ACC112 (cell line): ENCODE data around the gene PLEKHA6.

Experiments
- H2AFZ ChIP-seq: fragments of 200-600 bp; sonication (generic); one replicate; pipeline ENCODE4 v1.6.0; 2017; ENCODE audit warnings: antibody characterized with exemption, low read length; ENCODE audit not compliant: unreplicated experiment
- H3K27ac ChIP-seq: fragments of 200-600 bp; sonication (generic); 2 replicates; pipeline ENCODE4 v1.5.1; 2014; ENCODE audit warnings: low read depth, mild to moderate bottlenecking, antibody characterized with exemption, low read length, moderate library complexity
- H3K27me3 ChIP-seq: fragments of 200-600 bp; sonication (generic); 2 replicates; pipeline ENCODE4 v1.6.1; 2014; ENCODE audit warnings: mild to moderate bottlenecking, antibody characterized with exemption, low read length, moderate library complexity, mixed read lengths; ENCODE audit not compliant: insufficient read depth
- H3K36me3 ChIP-seq: fragments of 200-600 bp; sonication (generic); 2 replicates; pipeline ENCODE4 v1.6.1; 2016; ENCODE audit warnings: mild to moderate bottlenecking, antibody characterized with exemption, low read length, moderate library complexity, mixed read lengths; ENCODE audit not compliant: insufficient read depth
- H3K4me1 ChIP-seq: fragments of 200-600 bp; sonication (generic); one replicate; pipeline ENCODE4 v1.6.1; 2016; ENCODE audit warnings: low read length, mixed read lengths; ENCODE audit not compliant: insufficient read depth, unreplicated experiment, control insufficient read depth
- H3K4me3 ChIP-seq: fragments of 200-600 bp; sonication (generic); 2 replicates; pipeline ENCODE4 v1.5.1; 2014; ENCODE audit warnings: mild to moderate bottlenecking, low read depth, low read length
- H3K79me2 ChIP-seq: fragments of 200-600 bp; sonication (generic); one replicate; pipeline ENCODE4 v1.6.0; 2016; ENCODE audit warnings: low read length; ENCODE audit not compliant: control insufficient read depth, unreplicated experiment, insufficient read depth

Gene PLEKHA6

DNA sequence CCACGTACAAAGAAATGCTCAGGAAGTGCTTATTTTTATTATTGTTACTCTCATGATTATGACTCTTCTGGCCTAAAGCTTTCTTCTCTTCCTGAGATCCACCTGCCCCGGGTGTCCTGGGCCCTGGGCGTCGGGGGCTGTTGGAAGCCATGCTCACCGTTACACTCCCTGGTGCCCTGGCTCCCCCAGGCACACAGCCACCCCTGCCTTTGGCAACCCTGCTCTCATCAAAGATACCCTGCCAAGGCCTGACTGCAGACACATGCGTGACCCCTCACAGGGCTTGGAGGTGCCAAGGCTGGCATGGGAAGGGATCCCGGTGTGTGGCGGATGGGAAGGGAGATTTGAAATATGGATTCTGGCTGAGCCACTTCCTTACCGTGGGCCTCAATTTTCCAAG lies 160.2 kb downstream of the PLEKHA6 start:
- Histone ChIP-seq H3K27ac (no peak overlapping the region), H3K36me3 (no peaks in the 10 kb centered on the region), H3K79me2 (no peaks in the 10 kb centered on the region), H3K4me1 (peaks cover 12% of the 10 kb centered on the region), H3K4me3 (no peak overlapping the region), H3K27me3 (peaks cover 22% of the 10 kb centered on the region), H2AFZ (no peak overlapping the region)

DNA sequence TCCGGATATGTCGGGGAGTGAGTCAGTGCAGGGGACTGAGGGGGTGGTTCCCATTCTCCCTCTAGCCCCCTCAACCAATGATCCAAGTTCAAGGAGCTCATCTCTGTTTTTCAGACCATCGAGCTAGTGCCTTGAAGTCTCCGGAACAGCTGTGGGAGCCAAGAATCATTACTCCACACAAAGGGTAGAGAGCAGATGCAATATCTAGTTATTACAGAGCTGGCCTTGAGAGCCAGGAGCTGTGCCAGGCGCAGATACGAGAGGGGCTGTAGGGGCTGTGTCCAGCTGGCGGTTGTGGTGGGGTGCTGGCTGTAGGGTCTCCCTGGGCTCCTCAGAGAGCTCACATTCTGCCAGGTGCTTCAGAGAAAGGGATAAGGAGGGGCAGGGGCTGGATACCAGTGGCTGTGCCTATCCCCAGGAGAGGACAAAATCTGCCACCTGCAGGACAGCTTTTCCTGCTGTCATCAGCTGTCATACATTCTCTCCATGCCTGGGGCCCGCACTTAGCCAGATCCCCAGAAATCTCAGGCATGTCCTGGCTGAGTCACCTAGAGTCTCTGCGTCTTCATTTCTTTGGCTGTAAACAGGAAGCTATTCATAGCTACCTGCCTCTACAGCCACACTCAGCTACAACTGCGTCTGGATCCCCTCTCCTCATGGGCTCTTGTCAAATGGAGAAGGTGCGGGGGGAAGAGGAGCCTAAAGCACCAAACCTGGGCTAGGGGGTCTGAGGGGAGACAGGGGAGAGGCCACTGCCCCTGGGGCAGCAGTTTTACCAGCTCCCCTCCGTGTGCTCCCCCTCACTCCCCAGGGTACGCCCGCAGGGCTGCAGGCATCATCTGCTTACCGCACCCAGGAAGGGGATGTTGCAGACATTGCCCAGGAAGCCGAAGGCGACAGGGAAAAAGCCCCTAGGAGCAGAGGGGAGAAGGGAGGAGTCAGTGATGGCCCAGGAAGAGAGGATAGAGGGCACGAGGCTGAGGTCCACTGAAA lies 161.1 kb downstream of the PLEKHA6 start:
- H3K27ac ChIP-seq = no peak overlapping the region
- H2AFZ ChIP-seq = no peak overlapping the region
- peaks cover 12% of the 10 kb centered on the region for H3K4me1 ChIP-seq
- peaks cover 16% of the 10 kb centered on the region for H3K27me3 ChIP-seq
- H3K79me2 ChIP-seq = no peaks in the 10 kb centered on the region
- H3K4me3 ChIP-seq = no peak overlapping the region
- H3K36me3 ChIP-seq = no peaks in the 10 kb centered on the region

DNA sequence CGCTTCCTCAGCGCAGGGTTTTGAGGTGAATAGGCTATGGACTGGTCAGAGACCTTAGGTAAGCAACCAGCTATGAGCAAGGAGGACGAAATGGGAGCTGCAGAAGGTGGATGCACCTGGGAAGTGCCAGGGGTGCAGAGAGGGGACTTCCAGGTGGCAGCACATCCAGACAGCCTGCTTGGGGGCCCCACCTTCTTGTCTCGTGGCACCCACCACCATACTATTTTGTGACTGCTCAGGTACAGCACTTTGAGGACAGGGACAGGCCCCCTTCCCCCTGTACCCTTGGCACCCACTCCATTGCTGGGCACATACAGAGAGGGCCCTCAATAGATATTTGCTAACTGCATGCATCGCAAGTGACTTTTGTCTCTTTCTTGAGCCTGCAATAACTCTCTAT lies 162.7 kb downstream of the PLEKHA6 start:
- no peak overlapping the region for H2AFZ ChIP-seq
- H3K27me3 ChIP-seq = peaks cover 16% of the 10 kb centered on the region
- peaks cover 12% of the 10 kb centered on the region for H3K4me1 ChIP-seq
- H3K27ac ChIP-seq = no peak overlapping the region
- H3K79me2 ChIP-seq = no peaks in the 10 kb centered on the region
- H3K4me3 ChIP-seq = no peak overlapping the region
- H3K36me3 ChIP-seq = no peaks in the 10 kb centered on the region

DNA sequence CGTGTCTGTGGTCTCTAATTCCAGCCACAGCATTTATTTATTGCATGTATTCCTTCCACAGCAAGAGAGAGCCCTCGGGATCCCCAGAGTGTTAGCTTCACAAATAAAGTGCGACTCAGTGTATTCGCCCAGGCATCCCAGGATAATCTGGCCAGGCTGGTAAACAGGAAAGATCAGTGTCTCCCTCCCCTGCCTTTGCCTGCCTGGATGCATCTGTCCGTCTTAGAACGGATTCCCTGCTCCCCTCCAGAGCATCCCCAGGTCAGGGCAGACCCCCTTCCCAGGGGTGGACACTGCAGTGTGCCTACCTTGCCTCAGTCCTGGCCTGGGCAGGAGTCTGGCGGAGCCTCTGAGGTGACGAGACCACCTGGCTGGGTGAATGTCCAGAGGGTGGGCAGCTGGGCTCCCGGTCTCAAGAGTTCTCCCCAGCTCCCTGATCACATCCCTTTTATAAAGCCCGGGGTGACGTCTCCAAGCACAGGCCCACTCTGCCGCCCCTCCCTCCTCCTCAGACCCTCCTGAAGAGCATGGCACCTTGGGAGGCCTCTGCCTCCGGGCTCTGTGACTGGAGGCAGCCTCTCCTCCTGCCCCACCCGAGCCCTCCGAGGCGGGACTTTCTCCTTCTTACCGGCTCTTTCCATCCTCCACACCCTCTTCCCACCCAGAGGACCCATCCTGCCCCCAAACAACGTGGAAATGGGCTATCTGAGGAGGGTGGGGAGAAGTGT lies 163.5 kb downstream of the PLEKHA6 start, which contains the start of gene KISS1:
KISS1 (minus strand) TSS at position 424 of the 728 bp plus-strand sequence. CDS start 3,615 bp downstream, outside the sequence.
- Histone ChIP-seq H3K27ac (no peak within 1 kb of the TSS), H3K4me3 (no peak within 1 kb of the TSS), H3K36me3 (no peaks in the 10 kb centered on the region), H3K27me3 (peaks cover 23% of the 10 kb centered on the region), H3K4me1 (peaks cover 12% of the 10 kb centered on the region), H3K79me2 (no peaks in the 10 kb centered on the region), H2AFZ (no peak within 1 kb of the TSS)

DNA sequence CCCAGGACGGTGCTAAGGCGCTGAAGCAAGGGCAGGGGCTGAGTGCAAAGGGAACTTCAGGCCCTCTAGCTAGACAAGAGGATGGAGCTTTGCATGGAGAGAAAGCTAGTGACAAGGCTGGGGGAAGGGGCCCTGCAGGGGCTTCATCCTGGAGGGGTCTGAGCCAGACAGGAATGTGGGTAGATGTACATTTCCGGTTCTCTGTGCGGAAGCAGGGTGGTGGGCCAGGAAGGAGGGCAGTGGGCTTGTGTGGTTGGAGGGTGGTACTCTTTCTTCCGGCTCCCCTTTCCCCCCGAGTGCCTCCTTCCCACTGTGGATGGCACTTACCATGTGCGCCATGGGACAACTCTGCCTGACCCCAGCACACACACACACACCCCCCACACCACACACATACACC lies 165.0 kb downstream of the PLEKHA6 start:
- Histone ChIP-seq H3K79me2 (no peaks in the 10 kb centered on the region), H3K27me3 (peaks cover 31% of the 10 kb centered on the region), H2AFZ (no peak overlapping the region), H3K27ac (no peak overlapping the region), H3K4me3 (no peak overlapping the region), H3K36me3 (no peaks in the 10 kb centered on the region), H3K4me1 (peaks cover 15% of the 10 kb centered on the region)

DNA sequence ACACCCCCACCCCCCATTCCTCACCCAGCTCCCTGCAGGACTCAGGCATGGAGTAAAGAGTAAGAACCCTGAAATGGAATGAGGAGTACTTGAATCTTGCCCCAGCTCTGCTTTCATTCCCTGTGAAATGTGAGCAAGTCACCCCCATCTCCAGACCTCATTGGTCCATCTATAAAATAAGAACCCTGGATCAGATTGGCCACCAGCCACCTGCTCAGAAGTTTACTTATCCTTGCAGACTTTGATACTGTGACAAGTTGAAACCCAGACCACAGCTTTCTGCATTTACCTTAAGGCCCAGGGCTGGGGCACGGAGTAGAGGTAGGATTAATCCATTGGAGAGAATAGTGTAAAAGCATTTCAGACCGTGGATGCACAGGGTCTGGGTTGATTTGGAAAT lies 165.6 kb downstream of the PLEKHA6 start:
- Histone ChIP-seq H3K4me1 (peaks cover 17% of the 10 kb centered on the region), H2AFZ (no peak overlapping the region), H3K36me3 (no peaks in the 10 kb centered on the region), H3K27me3 (peaks cover 38% of the 10 kb centered on the region), H3K4me3 (no peak overlapping the region), H3K27ac (no peak overlapping the region), H3K79me2 (no peaks in the 10 kb centered on the region)

DNA sequence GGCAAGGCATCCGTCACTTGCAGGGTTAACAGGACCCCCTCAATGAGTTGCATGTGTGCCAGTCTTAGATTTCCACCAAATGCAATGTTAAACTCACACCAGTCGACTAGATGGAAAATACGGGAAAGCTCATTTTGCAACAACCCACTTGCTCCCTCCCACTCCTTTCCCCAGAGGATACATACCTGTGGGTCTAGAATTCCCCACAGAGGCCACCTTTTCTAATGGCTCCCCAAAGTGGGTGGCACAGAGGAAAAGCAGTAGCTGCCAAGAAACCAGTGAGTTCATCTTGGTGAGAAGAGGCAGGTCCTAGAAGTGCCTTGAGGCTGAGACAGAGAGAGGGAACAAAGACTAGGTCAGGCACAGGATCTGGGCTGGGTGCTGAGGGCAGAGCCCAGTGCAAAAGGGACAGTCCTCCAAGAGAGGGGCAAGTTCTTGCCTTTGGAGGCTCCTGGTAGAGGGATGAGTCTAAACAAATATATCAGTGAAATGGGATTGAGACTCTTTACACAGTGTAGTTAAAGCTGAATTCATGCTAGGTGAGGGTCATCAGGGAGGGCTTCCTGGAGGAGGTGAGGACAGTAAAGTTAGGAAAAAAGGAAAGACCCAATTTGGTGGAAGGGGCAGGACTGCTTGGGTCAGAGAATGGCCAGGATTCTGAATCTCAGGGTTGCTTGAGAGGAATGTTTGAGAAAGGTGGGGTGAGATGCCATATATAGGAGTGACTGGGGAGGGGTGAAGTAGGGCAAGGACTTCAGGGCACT lies 167.0 kb downstream of the PLEKHA6 start:
- H3K36me3 ChIP-seq = no peaks in the 10 kb centered on the region
- no peaks in the 10 kb centered on the region for H3K79me2 ChIP-seq
- no peak overlapping the region for H3K4me3 ChIP-seq
- no peak overlapping the region for H2AFZ ChIP-seq
- peaks cover 6% of the 10 kb centered on the region for H3K4me1 ChIP-seq
- H3K27me3 ChIP-seq = peaks cover 51% of the 10 kb centered on the region
- no peak overlapping the region for H3K27ac ChIP-seq

DNA sequence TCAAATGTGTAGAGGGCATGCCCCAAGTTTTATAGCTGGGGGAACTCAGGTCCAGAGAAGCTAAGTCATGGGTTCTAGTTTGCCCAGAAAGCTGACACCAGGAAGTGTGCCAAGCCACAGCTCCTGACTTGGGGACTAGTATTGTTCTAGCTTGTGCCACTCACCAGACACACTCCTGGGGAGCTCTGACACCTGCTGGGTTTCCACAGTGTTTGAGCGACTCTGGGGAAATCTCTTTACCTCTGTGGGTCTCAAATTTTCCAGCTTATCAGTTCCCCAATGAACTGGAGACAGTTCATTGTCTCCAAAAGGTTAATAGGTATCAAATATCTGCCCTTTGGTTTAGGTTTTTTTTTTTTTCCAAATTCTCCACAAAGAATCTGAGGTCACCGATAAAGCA lies 167.7 kb downstream of the PLEKHA6 start:
- Histone ChIP-seq H2AFZ (no peak overlapping the region), H3K4me3 (no peak overlapping the region), H3K27me3 (peaks cover 58% of the 10 kb centered on the region), H3K4me1 (peaks cover 6% of the 10 kb centered on the region), H3K36me3 (no peaks in the 10 kb centered on the region), H3K27ac (no peak overlapping the region), H3K79me2 (no peaks in the 10 kb centered on the region)

DNA sequence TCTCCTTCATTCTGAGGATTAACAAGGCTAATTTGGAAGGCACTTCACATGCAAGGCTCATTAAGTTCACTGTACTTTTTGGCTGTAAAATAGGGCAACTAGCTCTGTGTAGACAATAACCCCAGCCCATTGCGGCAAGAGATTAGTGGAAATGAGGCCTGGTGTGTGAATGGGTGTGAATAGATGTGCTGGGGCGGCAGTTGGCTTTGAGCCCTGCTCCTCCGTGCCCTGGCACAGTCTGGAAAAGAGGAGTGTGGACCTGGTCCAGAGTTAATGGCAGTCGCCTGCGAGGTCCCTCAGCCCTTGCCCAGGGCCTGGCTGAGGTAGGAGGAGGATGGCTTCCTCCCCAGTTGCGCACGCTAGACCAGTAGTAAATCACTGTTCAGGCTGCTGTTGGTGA lies 168.3 kb downstream of the PLEKHA6 start:
- Histone ChIP-seq H3K4me1 (peaks cover 6% of the 10 kb centered on the region), H3K27ac (no peak overlapping the region), H3K79me2 (no peaks in the 10 kb centered on the region), H2AFZ (no peak overlapping the region), H3K36me3 (no peaks in the 10 kb centered on the region), H3K27me3 (peaks cover 64% of the 10 kb centered on the region), H3K4me3 (no peak overlapping the region)
